ENCODE data around the gene ROBO1. TPM values are rescaled to one million over a fixed set of nuclear protein-coding genes. Genes with fewer than 3 reads are reported as not detected.

The ROBO1 gene
- total RNA-seq, 2 experiments from 2014 or later: 0.36 to 0.69 TPM

GRCh38 chr3:79162653-79163052 lies 605.1 kb downstream of the ROBO1 start:
- ATAC-seq (ENCODE audit: poor library complexity): no peak
- no peaks in the 10 kb centered on the region for H3K27me3 Mint-ChIP-seq

GRCh38 chr3:79161941-79162340 lies 605.9 kb downstream of the ROBO1 start:
- H3K4me1 ChIP-seq (ENCODE audit: insufficient read depth, low read length): no peaks in the 10 kb centered on the region
- H3K36me3 Mint-ChIP-seq (ENCODE audit: low read depth): no peaks in the 10 kb centered on the region
- H3K9me3 Mint-ChIP-seq: peaks cover 6% of the 10 kb centered on the region
- peaks cover 0 to 5% of the 10 kb centered on the region in 2 experiments for H3K9me3 ChIP-seq (ENCODE audit: control insufficient read depth in 1 of 2, insufficient read depth in 1 of 2, low read length in 2 of 2)
- TF ChIP-seq CTCF (IDR thresholded peaks at IDR 0.05): no peak
- DNase-seq (no peak), ATAC-seq (ENCODE audit: poor library complexity) (no peak)
- CTCF ChIA-PET: no interaction called here
- no peak overlapping the region for H3K27ac Mint-ChIP-seq
- no peaks in the 10 kb centered on the region for H3K4me1 Mint-ChIP-seq (ENCODE audit: low read depth)
- intact Hi-C loops (cut with DNase I, micrococcal nuclease): no loop called here
- no peaks in the 10 kb centered on the region for H3K36me3 ChIP-seq (ENCODE audit: insufficient read depth, low read length)
- H3K4me3 ChIP-seq (ENCODE audit: low read length): no peak overlapping the region
- H3K27me3 ChIP-seq (ENCODE audit: control insufficient read depth in 1 of 2, insufficient read depth in 2 of 2, low read length in 2 of 2): no peaks in the 10 kb centered on the region
- H3K27me3 Mint-ChIP-seq: no peaks in the 10 kb centered on the region
- H3K4me3 Mint-ChIP-seq: no peak overlapping the region
- POLR2A ChIA-PET: no interaction called here
- no peak overlapping the region for H3K27ac ChIP-seq (ENCODE audit: low read depth in 1 of 2, low read length in 2 of 2)

More at GRCh38 chr3:79162653-79163052, 605.1 kb downstream of the ROBO1 start:
- Histone ChIP-seq H3K36me3 (ENCODE audit: insufficient read depth, low read length) (no peaks in the 10 kb centered on the region), H3K4me3 (ENCODE audit: low read length) (no peak overlapping the region), H3K27ac (ENCODE audit: low read depth in 1 of 2, low read length in 2 of 2) (no peak overlapping the region), H3K27me3 (ENCODE audit: control insufficient read depth in 1 of 2, insufficient read depth in 2 of 2, low read length in 2 of 2) (no peaks in the 10 kb centered on the region), H3K4me1 (ENCODE audit: insufficient read depth, low read length) (no peaks in the 10 kb centered on the region), H3K9me3 (ENCODE audit: control insufficient read depth in 1 of 2, insufficient read depth in 1 of 2, low read length in 2 of 2) (peaks cover 0 to 5% of the 10 kb centered on the region in 2 experiments)
- ChIA-PET POLR2A (no interaction called here), CTCF (no interaction called here)
- Mint-ChIP-seq H3K27ac (no peak overlapping the region), H3K9me3 (peaks cover 6% of the 10 kb centered on the region), H3K36me3 (ENCODE audit: low read depth) (no peaks in the 10 kb centered on the region), H3K4me3 (no peak overlapping the region), H3K4me1 (ENCODE audit: low read depth) (no peaks in the 10 kb centered on the region)
- intact Hi-C loops (cut with DNase I, micrococcal nuclease): no loop called here
- no peak for TF ChIP-seq CTCF (IDR thresholded peaks at IDR 0.05)
- DNase-seq: no peak

- no peak overlapping the region for H3K27ac Mint-ChIP-seq
- Histone ChIP-seq H3K27me3 (ENCODE audit: control insufficient read depth in 1 of 2, insufficient read depth in 2 of 2, low read length in 2 of 2) (no peaks in the 10 kb centered on the region), H3K4me1 (ENCODE audit: insufficient read depth, low read length) (no peaks in the 10 kb centered on the region), H3K27ac (ENCODE audit: low read depth in 1 of 2, low read length in 2 of 2) (no peak overlapping the region), H3K9me3 (ENCODE audit: control insufficient read depth in 1 of 2, insufficient read depth in 1 of 2, low read length in 2 of 2) (no peaks in the 10 kb centered on the region), H3K36me3 (ENCODE audit: insufficient read depth, low read length) (no peaks in the 10 kb centered on the region), H3K4me3 (ENCODE audit: low read length) (no peak overlapping the region)
- ATAC-seq (ENCODE audit: poor library complexity): no peak
- POLR2A ChIA-PET: no interaction called here
- no peaks in the 10 kb centered on the region for H3K36me3 Mint-ChIP-seq (ENCODE audit: low read depth)
- intact Hi-C loops (cut with DNase I, micrococcal nuclease): no loop called here
- DNase-seq: no peak
- CTCF ChIA-PET: no interaction called here
- H3K4me1 Mint-ChIP-seq (ENCODE audit: low read depth): no peaks in the 10 kb centered on the region
- no peak overlapping the region for H3K4me3 Mint-ChIP-seq
- no peaks in the 10 kb centered on the region for H3K27me3 Mint-ChIP-seq
- peaks cover 2% of the 10 kb centered on the region for H3K9me3 Mint-ChIP-seq
- TF ChIP-seq CTCF (IDR thresholded peaks at IDR 0.05): no peak
These were observed 607.4 kb downstream of the ROBO1 start for GRCh38 chr3:79160421-79160820.

Data from CD4-positive, alpha-beta T cell (primary cell).